HG03439 (cell line): Measurements from ENCODE around the gene RNF138.
"Not testable (repeated sequence)": the region's sequence is repeated elsewhere in the genome, so short reads cannot be mapped to it uniquely, and the experiment has no call there.

Experiments
- ATAC-seq: cut with Tn5 transposase; IDR thresholded peaks from one replicate; pipeline ENCODE4 v1.9.1; 2021; ENCODE audit warnings: mild to moderate bottlenecking, moderate library complexity; ENCODE audit not compliant: unreplicated experiment

RNF138 gene

GRCh38 chr18:32091724-32092421 is at the start of gene RNF138:
RNF138 (plus strand) TSS chr18:32091874; CDS start chr18:32092777, 903 bp downstream.
- ATAC-seq: peak; percentile 61

- ATAC-seq: no peak
Observed at GRCh38 chr18:32042337-32042736, 49.3 kb upstream of the RNF138 start.

- ATAC-seq: no peak
Observed at GRCh38 chr18:32048507-32049091, 43.1 kb upstream of the RNF138 start.

GRCh38 chr18:32049393-32050171 is 42.1 kb upstream of the RNF138 start:
- ATAC-seq: no peak

GRCh38 chr18:32056613-32057358 is 34.9 kb upstream of the RNF138 start:
- no peak for ATAC-seq

- ATAC-seq: no peak
Observed at GRCh38 chr18:32057624-32058165, 34.0 kb upstream of the RNF138 start.

GRCh38 chr18:32060026-32060425 is 31.6 kb upstream of the RNF138 start:
- ATAC-seq: no peak

- ATAC-seq: no peak
Observed at GRCh38 chr18:32067375-32068167, 24.1 kb upstream of the RNF138 start.

GRCh38 chr18:32072321-32072720 is 19.4 kb upstream of the RNF138 start:
- ATAC-seq: no peak

GRCh38 chr18:32074206-32074605 is 17.5 kb upstream of the RNF138 start:
- no peak for ATAC-seq

GRCh38 chr18:32078845-32079244 is 12.8 kb upstream of the RNF138 start:
- ATAC-seq: no peak

- ATAC-seq: no peak
Observed at GRCh38 chr18:32081881-32082280, 9.8 kb upstream of the RNF138 start.

GRCh38 chr18:32083781-32084180 is 7.9 kb upstream of the RNF138 start:
- ATAC-seq: no peak

- ATAC-seq: no peak
Observed at GRCh38 chr18:32086881-32087280, 4.8 kb upstream of the RNF138 start.

GRCh38 chr18:32090831-32091230 is 843 bp upstream of the RNF138 start:
- not testable (repeated sequence) for ATAC-seq

- no peak for ATAC-seq
Observed at GRCh38 chr18:32091325-32091723, 350 bp upstream of the RNF138 start.

- peak; percentile 82 for ATAC-seq
Observed at GRCh38 chr18:32092422-32093101, 888 bp downstream of the RNF138 start.

GRCh38 chr18:32093102-32093511 is 1.4 kb downstream of the RNF138 start:
- peak; percentile 30 for ATAC-seq

GRCh38 chr18:32093523-32093922 is 1.8 kb downstream of the RNF138 start:
- no peak for ATAC-seq
